Spleen (tissue), 7 donors: ENCODE measurements around the gene PTBP3.

ENCODE experiments used
- CTCF ChIP-seq, 11 experiments: fragments of 200-600 bp in 7 of 11; fragments of 450-650 bp in 4 of 11; sonication (generic) in 4 of 11; IDR thresholded peaks in 8 of 11; conservative IDR thresholded peaks in 3 of 11; 1 replicate in 7 of 11; 2 replicates in 4 of 11; pipeline versions ENCODE4 v1.4.0 to v1.8.0; 2016 to 2021; ENCODE audit warnings: antibody characterized with exemption in 11 of 11, inconsistent platforms in 4 of 11, mild to moderate bottlenecking in 1 of 11
- POLR2AphosphoS5 ChIP-seq, 3 donors: sonication (generic); formaldehyde crosslinking; IDR thresholded peaks; one replicate each; pipeline ENCODE4 v1.5.1; 2017; ENCODE audit warnings: antibody characterized with exemption in 3 of 3
- donor health status: DM: no; HTN: no; CAD: no; lungs with moderate emphysema.
- donor health status: DM: no; HTN: no; CAD: no.
- donor health status: DM: no; HTN: no; CAD: no.

- TF ChIP-seq CTCF (IDR thresholded peaks at IDR 0.05 in 8 of 11, conservative IDR thresholded peaks at IDR 0.05 in 3 of 11) (no peak), POLR2AphosphoS5 (IDR thresholded peaks at IDR 0.05) (no peak)
Observed at GRCh38 chr9:112354081-112354743, 20.8 kb upstream of the PTBP3 start.
